Central memory CD8-positive, alpha-beta T cell (primary cell): ENCODE data around the gene ZNF296.
A peak's percentile ranks its signal among the peaks of the same experiment; 100 is the strongest.
"Not testable (repeated sequence)": the region's sequence is repeated elsewhere in the genome, so short reads cannot be mapped to it uniquely, and the experiment has no call there.

Experiments
- ATAC-seq: fragments of 150-1000 bp; cut with Tn5 transposase; replicated peaks from 2 replicates; pipeline ENCODE4 v1.10.0; 2022; ENCODE audit warnings: mild to moderate bottlenecking, moderate FRiP score, moderate number of reproducible peaks; ENCODE audit not compliant: poor library complexity, severe bottlenecking; ENCODE audit errors: extremely low read depth
- DNase-seq, 2 donors: peaks; one replicate each; pipeline ENCODE4 v3.0.0; 2021; ENCODE audit warnings: low spot score in 2 of 2
- H3K27ac Mint-ChIP-seq: one replicate; pipeline ENCODE4 v1.8.0; 2022; ENCODE audit warnings: low read depth, mild to moderate bottlenecking, moderate library complexity, mixed read lengths
- H3K27me3 Mint-ChIP-seq: one replicate; pipeline ENCODE4 v1.8.0; 2022; ENCODE audit warnings: mixed read lengths
- H3K36me3 Mint-ChIP-seq: one replicate; pipeline ENCODE4 v1.8.0; 2022; ENCODE audit warnings: mild to moderate bottlenecking, moderate library complexity, mixed read lengths; ENCODE audit not compliant: insufficient read depth
- H3K4me1 Mint-ChIP-seq: one replicate; pipeline ENCODE4 v1.8.0; 2022; ENCODE audit warnings: mixed read lengths
- H3K4me3 Mint-ChIP-seq: one replicate; pipeline ENCODE4 v1.8.0; 2022; ENCODE audit warnings: mild to moderate bottlenecking, moderate library complexity, mixed read lengths
- H3K9me3 Mint-ChIP-seq: one replicate; pipeline ENCODE4 v1.8.0; 2022; ENCODE audit warnings: mixed read lengths

The ZNF296 gene

DNA sequence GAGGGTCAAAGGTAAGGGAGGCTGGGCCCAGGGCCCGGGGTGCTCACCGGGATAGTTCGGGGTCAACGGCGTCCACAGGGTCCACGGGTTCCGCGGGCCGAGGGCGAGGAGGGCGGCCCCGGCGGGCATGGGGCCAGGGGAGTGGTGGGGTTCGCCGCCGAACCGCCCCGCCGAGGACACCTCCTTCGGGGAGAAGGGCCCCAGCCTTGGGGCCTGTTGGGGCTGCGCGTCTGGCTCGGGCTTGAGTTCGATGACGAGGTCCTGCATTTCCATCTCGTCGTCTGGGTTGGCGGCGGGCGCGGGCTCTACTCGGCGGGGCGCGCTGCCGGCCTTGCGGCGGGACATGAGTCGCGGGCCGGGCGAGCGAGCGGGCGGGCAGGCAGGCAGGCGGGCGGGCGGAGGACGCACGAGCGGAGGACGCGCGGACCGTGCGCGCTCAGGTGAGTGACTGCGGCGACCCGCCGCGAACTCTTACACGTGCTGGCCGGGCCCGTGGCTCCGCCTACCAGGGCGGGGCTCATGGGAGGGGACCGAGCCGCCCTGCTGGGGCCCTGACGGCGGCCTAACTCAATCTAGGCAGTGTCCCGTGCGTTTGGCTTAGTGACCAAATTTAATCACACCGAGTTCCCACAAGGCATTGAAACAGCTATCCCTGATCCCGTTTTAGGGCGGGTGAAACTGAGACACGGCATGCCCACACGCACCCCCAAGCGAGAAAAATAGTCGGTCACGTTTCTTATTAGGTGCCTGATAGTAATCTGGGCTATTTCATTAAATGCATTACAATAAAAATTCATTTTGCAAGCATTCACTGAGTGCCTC is at the start of gene ZNF296:
Gene ZNF296, minus strand, starts transcription at position 450 of the 822 bp plus-strand sequence. Its CDS starts 105 bp downstream, at position 345.
- peak within 1 kb of the TSS; percentile 74 for H3K27ac Mint-ChIP-seq
- peaks cover 18% of the 10 kb centered on the region for H3K36me3 Mint-ChIP-seq
- peak; percentile 62 for ATAC-seq
- H3K9me3 Mint-ChIP-seq: no peaks in the 10 kb centered on the region
- peaks cover 47% of the 10 kb centered on the region for H3K4me1 Mint-ChIP-seq
- peak within 1 kb of the TSS; percentile 80 for H3K4me3 Mint-ChIP-seq
- DNase-seq: peak; percentile 58 to 62
- H3K27me3 Mint-ChIP-seq: no peaks in the 10 kb centered on the region

GRCh38 chr19:45125360-45125759 is 49.1 kb upstream of the ZNF296 start:
- H3K27ac Mint-ChIP-seq: peak overlapping the region; percentile 38
- peaks cover 6% of the 10 kb centered on the region for H3K36me3 Mint-ChIP-seq
- H3K4me3 Mint-ChIP-seq: no peak overlapping the region
- H3K27me3 Mint-ChIP-seq: no peaks in the 10 kb centered on the region
- H3K9me3 Mint-ChIP-seq: no peaks in the 10 kb centered on the region
- H3K4me1 Mint-ChIP-seq: peaks cover 42% of the 10 kb centered on the region
- ATAC-seq (no peak), DNase-seq (no peak)

- ATAC-seq: no peak
- H3K4me1 Mint-ChIP-seq: peaks cover 52% of the 10 kb centered on the region
- H3K4me3 Mint-ChIP-seq: no peak overlapping the region
- H3K27me3 Mint-ChIP-seq: no peaks in the 10 kb centered on the region
- no peak for DNase-seq
- H3K36me3 Mint-ChIP-seq: peaks cover 6% of the 10 kb centered on the region
- no peaks in the 10 kb centered on the region for H3K9me3 Mint-ChIP-seq
- peak overlapping the region; percentile 38 for H3K27ac Mint-ChIP-seq
Observed at GRCh38 chr19:45124021-45124420, 47.7 kb upstream of the ZNF296 start.

- Mint-ChIP-seq H3K27ac (peak overlapping the region; percentile 38), H3K9me3 (no peaks in the 10 kb centered on the region), H3K4me1 (peaks cover 57% of the 10 kb centered on the region), H3K4me3 (no peak overlapping the region), H3K27me3 (no peaks in the 10 kb centered on the region), H3K36me3 (peaks cover 5% of the 10 kb centered on the region)
- no peak for ATAC-seq
- no peak for DNase-seq
Observed at GRCh38 chr19:45123440-45123850, 47.2 kb upstream of the ZNF296 start.

DNA sequence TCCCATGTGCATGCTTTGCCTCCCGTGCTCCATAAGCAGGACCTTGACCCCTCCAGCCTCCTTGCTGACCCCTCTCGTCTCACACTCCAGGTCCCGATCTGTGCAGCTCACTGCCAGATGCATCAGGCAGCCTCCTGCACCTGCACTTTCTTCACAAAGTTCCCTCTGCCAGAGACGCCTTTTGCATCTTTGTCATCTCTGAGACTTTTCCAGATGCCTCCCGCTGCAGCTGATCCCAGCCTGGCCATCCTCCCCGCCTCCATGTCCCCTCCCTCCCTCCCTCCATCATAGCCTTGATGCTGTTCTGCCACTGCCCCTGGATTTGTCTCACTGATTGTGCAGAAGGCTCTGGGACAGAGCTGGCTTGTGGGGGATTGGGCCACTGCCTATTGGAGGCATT is 46.6 kb upstream of the ZNF296 start:
- peak overlapping the region; percentile 75 for H3K27ac Mint-ChIP-seq
- ATAC-seq (no peak), DNase-seq (no peak)
- no peaks in the 10 kb centered on the region for H3K9me3 Mint-ChIP-seq
- H3K36me3 Mint-ChIP-seq: peaks cover 5% of the 10 kb centered on the region
- no peak overlapping the region for H3K4me3 Mint-ChIP-seq
- no peaks in the 10 kb centered on the region for H3K27me3 Mint-ChIP-seq
- H3K4me1 Mint-ChIP-seq: peaks cover 62% of the 10 kb centered on the region

- Mint-ChIP-seq H3K27me3 (no peaks in the 10 kb centered on the region), H3K4me1 (peaks cover 68% of the 10 kb centered on the region), H3K27ac (peak overlapping the region; percentile 75), H3K4me3 (no peak overlapping the region), H3K9me3 (no peaks in the 10 kb centered on the region), H3K36me3 (peaks cover 3% of the 10 kb centered on the region)
- DNase-seq (no peak), ATAC-seq (no peak)
Observed at GRCh38 chr19:45121827-45122345, 45.6 kb upstream of the ZNF296 start.

GRCh38 chr19:45119582-45119981 is 43.3 kb upstream of the ZNF296 start:
- Mint-ChIP-seq H3K4me3 (peak overlapping the region; percentile 59), H3K27me3 (no peaks in the 10 kb centered on the region), H3K36me3 (peaks cover 2% of the 10 kb centered on the region), H3K27ac (peak overlapping the region; percentile 74), H3K4me1 (peaks cover 64% of the 10 kb centered on the region), H3K9me3 (no peaks in the 10 kb centered on the region)
- DNase-seq (no peak), ATAC-seq (no peak)

- H3K27ac Mint-ChIP-seq: peak overlapping the region; percentile 74
- peaks cover 64% of the 10 kb centered on the region for H3K4me1 Mint-ChIP-seq
- not testable (repeated sequence) for H3K36me3 Mint-ChIP-seq, H3K27me3 Mint-ChIP-seq, ATAC-seq, H3K9me3 Mint-ChIP-seq, DNase-seq
- peak overlapping the region; percentile 59 for H3K4me3 Mint-ChIP-seq
Observed at GRCh38 chr19:45118591-45119355, 42.5 kb upstream of the ZNF296 start.

DNA sequence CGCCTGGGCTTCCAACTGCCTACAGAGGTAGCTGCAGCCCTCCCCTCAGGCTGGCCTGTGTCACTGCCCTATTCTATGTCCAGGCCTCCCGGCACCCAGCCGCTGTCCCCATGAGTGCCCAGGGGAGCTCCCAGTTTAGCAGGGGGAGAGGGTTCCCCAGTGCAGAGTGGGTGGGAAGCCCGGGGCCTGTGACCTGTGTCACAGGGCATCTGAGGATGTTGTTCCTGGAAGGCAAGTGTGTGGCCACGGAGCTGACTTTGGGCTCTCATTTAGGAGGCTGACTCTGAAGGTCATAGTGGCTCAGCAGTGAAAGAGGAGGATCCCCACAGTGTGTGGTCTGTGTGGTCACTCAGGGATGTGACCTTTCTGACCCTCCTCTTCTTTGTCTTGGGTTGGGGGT is 41.8 kb upstream of the ZNF296 start:
- Mint-ChIP-seq H3K9me3 (no peaks in the 10 kb centered on the region), H3K36me3 (peaks cover 2% of the 10 kb centered on the region), H3K4me3 (peak overlapping the region; percentile 54), H3K27me3 (no peaks in the 10 kb centered on the region), H3K27ac (peak overlapping the region; percentile 74), H3K4me1 (peaks cover 64% of the 10 kb centered on the region)
- DNase-seq (no peak), ATAC-seq (no peak)

DNA sequence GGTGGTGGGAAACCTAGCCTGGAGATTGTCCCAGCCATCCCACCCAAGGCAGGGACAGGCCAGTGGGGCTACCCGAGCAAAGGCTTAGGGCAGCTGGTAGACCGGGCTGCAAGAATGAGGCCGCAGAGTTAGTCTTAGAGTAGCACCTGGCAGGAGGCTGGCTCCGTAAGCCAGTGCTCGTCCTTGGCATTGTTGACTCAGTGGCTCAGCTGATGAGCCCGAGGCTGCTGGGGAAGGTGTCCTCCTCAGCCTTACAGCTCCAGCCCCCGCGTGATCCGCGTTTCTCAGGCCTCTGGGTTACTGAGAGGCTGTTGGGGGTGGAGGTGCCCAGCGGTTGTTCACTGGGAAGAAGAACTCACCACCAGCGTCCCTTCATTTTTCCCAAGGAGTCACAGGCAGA is 41.4 kb upstream of the ZNF296 start:
- Mint-ChIP-seq H3K27ac (peak overlapping the region; percentile 19), H3K4me1 (peaks cover 61% of the 10 kb centered on the region), H3K4me3 (peak overlapping the region; percentile 54)

DNA sequence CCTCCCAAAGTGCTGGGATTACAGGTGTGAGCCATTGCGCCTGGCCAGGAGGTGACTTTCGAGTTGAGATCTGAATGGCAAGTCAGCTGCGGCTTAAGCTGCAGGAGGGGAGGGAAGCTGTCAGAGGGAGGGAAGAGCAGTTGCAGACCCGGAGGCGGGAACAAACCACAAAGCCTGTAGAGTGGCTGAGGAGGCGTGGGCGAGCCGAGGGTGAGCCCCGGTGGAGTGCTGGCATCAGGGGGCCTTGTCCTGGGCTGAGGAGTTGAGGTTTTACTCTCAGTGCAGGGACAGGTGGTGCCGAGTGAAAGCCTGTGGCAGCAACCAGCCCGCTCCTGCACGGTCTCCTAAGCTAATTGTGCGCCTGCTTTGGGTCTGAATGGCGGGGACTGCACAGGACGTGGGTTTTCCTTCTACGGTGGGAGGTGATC is 40.9 kb upstream of the ZNF296 start:
- ATAC-seq: peak; percentile 63
- no peaks in the 10 kb centered on the region for H3K27me3 Mint-ChIP-seq
- peaks cover 56% of the 10 kb centered on the region for H3K4me1 Mint-ChIP-seq
- H3K9me3 Mint-ChIP-seq: no peaks in the 10 kb centered on the region
- peak overlapping the region; percentile 47 for H3K4me3 Mint-ChIP-seq
- H3K27ac Mint-ChIP-seq: peak overlapping the region; percentile 19
- H3K36me3 Mint-ChIP-seq: no peaks in the 10 kb centered on the region
- no peak for DNase-seq

More for the DNA sequence above, 41.4 kb upstream of the ZNF296 start:
- ATAC-seq (no peak), DNase-seq (no peak)
- Mint-ChIP-seq H3K27me3 (no peaks in the 10 kb centered on the region), H3K36me3 (peaks cover 2% of the 10 kb centered on the region), H3K9me3 (no peaks in the 10 kb centered on the region)

- Mint-ChIP-seq H3K27me3 (no peaks in the 10 kb centered on the region), H3K36me3 (no peaks in the 10 kb centered on the region), H3K9me3 (no peaks in the 10 kb centered on the region), H3K27ac (no peak overlapping the region), H3K4me3 (peak overlapping the region; percentile 47), H3K4me1 (peaks cover 50% of the 10 kb centered on the region)
- DNase-seq (no peak), ATAC-seq (no peak)
Observed at GRCh38 chr19:45115809-45116615, 39.7 kb upstream of the ZNF296 start.
